ENCODE data around the gene KIRREL3.

- TF ChIP-seq SPI1 (IDR thresholded peaks at IDR 0.05; ENCODE audit: borderline replicate concordance, low read depth) (no peak), CTCF (IDR thresholded peaks at IDR 0.05; ENCODE audit: insufficient read depth, low read length) (no peak), REST (IDR thresholded peaks at IDR 0.05; ENCODE audit: insufficient replicate concordance, low read depth) (no peak), GABPA (IDR thresholded peaks at IDR 0.05; ENCODE audit: low read depth) (no peak), POLR2AphosphoS5 (IDR thresholded peaks at IDR 0.05; ENCODE audit: low read depth) (no peak)
These were observed 371.6 kb downstream of the KIRREL3 start for GRCh38 chr11:126628790-126629621.

Measured in HL-60 (cell line).